NCI-H1105 (cell line): ENCODE measurements around the gene FRMD1.

Experiments used
- DNase-seq: peaks from one replicate; lab custom pipeline; 2025; lab: John Stamatoyannopoulos, UW

Gene FRMD1

GRCh38 chr6:168078943-168079405, at the start of gene FRMD1:
Gene FRMD1 (minus strand): TSS chr6:168079212. CDS start chr6:168079094, 118 bp downstream.
- DNase-seq, result no peak

- no peak for DNase-seq
Measured at GRCh38 chr6:168128006-168128630, 49.1 kb upstream of the FRMD1 start.

GRCh38 chr6:168127384-168127868, 48.4 kb upstream of the FRMD1 start:
- no peak for DNase-seq

GRCh38 chr6:168126566-168127383, 47.8 kb upstream of the FRMD1 start:
- DNase-seq, result no peak

GRCh38 chr6:168125429-168126001, 46.5 kb upstream of the FRMD1 start:
- DNase-seq, result no peak

GRCh38 chr6:168124921-168125320, 45.9 kb upstream of the FRMD1 start:
- DNase-seq, result no peak

GRCh38 chr6:168124158-168124557, 45.1 kb upstream of the FRMD1 start:
- DNase-seq, result no peak

GRCh38 chr6:168123165-168123911, 44.3 kb upstream of the FRMD1 start:
- no peak for DNase-seq

GRCh38 chr6:168122521-168122920, 43.5 kb upstream of the FRMD1 start:
- no peak for DNase-seq

GRCh38 chr6:168122011-168122410, 43.0 kb upstream of the FRMD1 start:
- DNase-seq, result no peak

- DNase-seq, result no peak
Measured at GRCh38 chr6:168121303-168121665, 42.3 kb upstream of the FRMD1 start.

GRCh38 chr6:168120390-168121302, 41.6 kb upstream of the FRMD1 start:
- no peak for DNase-seq

- no peak for DNase-seq
Measured at GRCh38 chr6:168119539-168119938, 40.5 kb upstream of the FRMD1 start.

- DNase-seq, result no peak
Measured at GRCh38 chr6:168118935-168119334, 39.9 kb upstream of the FRMD1 start.

GRCh38 chr6:168117942-168118341, 38.9 kb upstream of the FRMD1 start:
- DNase-seq, result no peak

GRCh38 chr6:168116975-168117899, 38.2 kb upstream of the FRMD1 start:
- DNase-seq, result no peak

GRCh38 chr6:168116438-168116974, 37.5 kb upstream of the FRMD1 start:
- no peak for DNase-seq

- DNase-seq, result no peak
Measured at GRCh38 chr6:168115748-168116437, 36.9 kb upstream of the FRMD1 start.

GRCh38 chr6:168113226-168113625, 34.2 kb upstream of the FRMD1 start:
- no peak for DNase-seq
